GM12865 (cell line): Measurements from ENCODE around the gene FYB2.

ENCODE experiments used
- DNase-seq: peaks from one replicate; pipeline ENCODE4 v3.0.0; 2010; ENCODE audit warnings: low read depth
- H3K4me3 ChIP-seq: 2 replicates; pipeline ENCODE4 v1.5.1; 2011; ENCODE audit warnings: mild to moderate bottlenecking, low read depth, low read length, control low read depth
- CTCF ChIP-seq: IDR thresholded peaks from 2 replicates; pipeline ENCODE4 v1.5.1; 2011; ENCODE audit warnings: low read length, control low read depth, low read depth, inconsistent platforms; ENCODE audit not compliant: insufficient read depth; ENCODE audit errors: missing control alignments

The FYB2 gene

GRCh38 chr1:56816909-56817308, 2.3 kb downstream of the FYB2 start:
- peak; percentile 28 for DNase-seq
- no peak overlapping the region for H3K4me3 ChIP-seq
- TF ChIP-seq CTCF = no peak

- DNase-seq = no peak
- no peak for TF ChIP-seq CTCF
Measured at GRCh38 chr1:56816264-56816663, 2.9 kb downstream of the FYB2 start.

GRCh38 chr1:56814205-56814604, 5.0 kb downstream of the FYB2 start:
- DNase-seq = no peak
- TF ChIP-seq CTCF = no peak
- H3K4me3 ChIP-seq = no peak overlapping the region

More at GRCh38 chr1:56816264-56816663, 2.9 kb downstream of the FYB2 start:
- H3K4me3 ChIP-seq = no peak overlapping the region

GRCh38 chr1:56811331-56811730, 7.9 kb downstream of the FYB2 start:
- no peak for DNase-seq
- TF ChIP-seq CTCF = no peak
- H3K4me3 ChIP-seq = no peak overlapping the region

- no peak for TF ChIP-seq CTCF
- no peak for DNase-seq
- no peak overlapping the region for H3K4me3 ChIP-seq
Measured at GRCh38 chr1:56808410-56808809, 10.8 kb downstream of the FYB2 start.

- TF ChIP-seq CTCF = no peak
- no peak for DNase-seq
- H3K4me3 ChIP-seq = no peak overlapping the region
Measured at GRCh38 chr1:56806804-56807203, 12.4 kb downstream of the FYB2 start.

- H3K4me3 ChIP-seq = no peak overlapping the region
- DNase-seq = peak; percentile 59
- peak; percentile 70 for TF ChIP-seq CTCF
Measured at GRCh38 chr1:56803561-56804156, 15.5 kb downstream of the FYB2 start.
